ENCODE measurements around the gene RBM33.

DNA sequence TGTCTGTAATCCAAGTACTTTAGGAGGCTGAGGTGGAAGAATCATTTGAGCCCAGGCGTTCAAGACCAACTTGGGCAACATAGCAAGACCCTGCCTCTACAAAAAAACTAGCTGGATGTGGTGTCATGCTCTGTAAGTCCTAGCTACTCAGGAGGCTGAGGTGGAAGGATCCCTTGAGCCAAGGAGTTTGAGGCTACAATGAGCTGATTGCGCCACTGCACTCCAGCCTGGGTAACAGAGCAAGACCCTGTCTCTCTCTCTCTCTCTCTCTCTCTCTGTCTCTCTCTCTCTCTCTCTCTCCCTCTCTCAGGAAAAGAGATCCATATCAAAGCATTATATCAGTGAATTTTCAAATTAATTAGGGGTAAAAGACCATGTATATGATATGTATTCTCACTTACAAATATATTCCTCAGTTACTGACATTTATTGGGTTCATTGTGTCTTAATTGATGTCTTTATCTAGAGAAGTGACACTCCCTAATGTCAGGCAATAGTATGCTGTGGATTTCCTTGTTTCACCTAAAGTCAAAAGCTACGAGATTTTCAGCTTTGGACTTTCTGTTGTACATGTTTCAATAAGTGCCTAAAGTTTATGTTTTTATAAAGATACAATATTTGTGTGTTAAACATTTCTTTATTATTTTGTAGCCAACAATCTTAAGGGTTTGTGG lies 91.1 kb downstream of the RBM33 start:
- TF ChIP-seq, protein P1, sequence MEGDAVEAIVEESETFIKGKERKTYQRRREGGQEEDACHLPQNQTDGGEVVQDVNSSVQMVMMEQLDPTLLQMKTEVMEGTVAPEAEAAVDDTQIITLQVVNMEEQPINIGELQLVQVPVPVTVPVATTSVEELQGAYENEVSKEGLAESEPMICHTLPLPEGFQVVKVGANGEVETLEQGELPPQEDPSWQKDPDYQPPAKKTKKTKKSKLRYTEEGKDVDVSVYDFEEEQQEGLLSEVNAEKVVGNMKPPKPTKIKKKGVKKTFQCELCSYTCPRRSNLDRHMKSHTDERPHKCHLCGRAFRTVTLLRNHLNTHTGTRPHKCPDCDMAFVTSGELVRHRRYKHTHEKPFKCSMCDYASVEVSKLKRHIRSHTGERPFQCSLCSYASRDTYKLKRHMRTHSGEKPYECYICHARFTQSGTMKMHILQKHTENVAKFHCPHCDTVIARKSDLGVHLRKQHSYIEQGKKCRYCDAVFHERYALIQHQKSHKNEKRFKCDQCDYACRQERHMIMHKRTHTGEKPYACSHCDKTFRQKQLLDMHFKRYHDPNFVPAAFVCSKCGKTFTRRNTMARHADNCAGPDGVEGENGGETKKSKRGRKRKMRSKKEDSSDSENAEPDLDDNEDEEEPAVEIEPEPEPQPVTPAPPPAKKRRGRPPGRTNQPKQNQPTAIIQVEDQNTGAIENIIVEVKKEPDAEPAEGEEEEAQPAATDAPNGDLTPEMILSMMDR (IDR thresholded peaks at IDR 0.05) = no peak
- TF ChIP-seq POLR2A (IDR thresholded peaks at IDR 0.05) = no peak
